NCI-H1930 (cell line): ENCODE results near the gene STX18.

Experiments used
- DNase-seq, 2 experiments: peaks; one replicate each; lab custom pipeline; 2025; lab: John Stamatoyannopoulos, UW

Gene STX18

DNA sequence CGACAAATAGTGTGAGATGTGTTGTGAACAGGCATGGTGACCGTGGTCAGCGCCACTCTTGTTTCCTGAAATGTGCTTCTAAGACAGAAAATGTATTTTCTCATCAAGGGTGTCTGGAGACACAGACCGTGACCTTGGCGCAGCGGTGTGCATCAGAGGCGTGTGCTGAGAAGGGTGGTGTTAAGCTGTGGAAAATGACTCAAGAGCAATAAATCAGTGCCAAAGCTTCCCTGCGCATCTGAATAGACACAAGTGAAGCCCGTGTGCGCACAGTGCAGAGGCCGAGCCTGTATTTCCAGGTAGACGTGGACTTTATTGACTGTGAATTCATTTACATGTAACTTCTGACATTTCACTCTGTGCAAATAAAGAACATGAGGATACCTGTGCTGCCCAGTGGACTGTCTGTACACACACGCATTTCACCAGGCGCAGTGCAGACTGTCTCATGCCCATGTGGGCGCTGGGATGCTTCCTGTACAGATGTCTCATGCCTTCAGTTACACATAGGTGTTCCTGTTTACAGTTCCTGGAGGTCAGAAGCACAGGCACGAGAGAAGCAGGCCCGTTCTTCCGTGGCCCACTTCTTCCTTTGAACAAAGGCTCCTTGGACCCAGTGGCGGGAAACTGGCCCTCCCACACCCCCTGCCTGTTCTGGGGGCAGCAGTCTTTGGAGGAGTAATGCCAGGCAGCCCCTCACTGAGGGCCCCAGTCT lies 123.0 kb downstream of the STX18 start:
- DNase-seq, result no peak

DNA sequence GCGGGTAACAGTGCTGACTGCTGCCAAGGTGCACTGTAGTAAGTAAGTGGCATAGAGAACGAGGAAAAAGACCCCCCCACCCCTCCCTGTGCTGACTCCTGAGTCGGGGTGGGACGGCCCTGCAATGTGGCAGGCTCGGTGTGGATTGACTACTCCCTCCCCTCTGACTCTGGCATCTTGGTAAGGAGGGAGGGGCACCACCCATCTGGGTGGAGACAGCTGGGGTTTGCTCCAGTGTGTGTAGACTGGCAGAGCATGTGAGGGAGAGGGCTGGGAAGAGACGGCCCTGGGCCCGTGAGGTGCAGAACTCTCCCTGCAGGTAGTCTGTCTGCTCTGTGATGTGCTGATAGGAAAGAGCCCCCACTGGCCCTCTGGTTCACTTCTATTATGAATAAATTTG lies 124.0 kb downstream of the STX18 start:
- no peak for DNase-seq

DNA sequence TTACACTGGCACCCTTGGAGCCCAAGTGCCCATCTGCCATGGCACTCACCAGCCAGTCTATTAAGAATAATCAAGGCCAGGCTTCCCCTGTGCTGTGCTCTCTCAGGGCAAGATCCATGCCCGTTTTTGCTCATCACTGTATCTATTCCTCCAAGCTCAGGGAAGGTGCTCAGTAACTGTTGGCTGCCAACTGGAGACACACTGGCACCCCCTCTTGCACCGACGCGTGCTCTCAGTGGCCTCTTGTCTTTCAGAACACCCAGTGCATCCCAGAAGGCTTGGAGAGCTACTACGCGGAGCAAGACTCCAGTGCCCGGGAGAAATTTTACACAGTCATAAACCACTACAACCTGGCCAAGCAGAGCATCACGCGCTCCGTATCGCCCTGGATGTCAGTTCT lies 124.9 kb downstream of the STX18 start:
- no peak for DNase-seq

DNA sequence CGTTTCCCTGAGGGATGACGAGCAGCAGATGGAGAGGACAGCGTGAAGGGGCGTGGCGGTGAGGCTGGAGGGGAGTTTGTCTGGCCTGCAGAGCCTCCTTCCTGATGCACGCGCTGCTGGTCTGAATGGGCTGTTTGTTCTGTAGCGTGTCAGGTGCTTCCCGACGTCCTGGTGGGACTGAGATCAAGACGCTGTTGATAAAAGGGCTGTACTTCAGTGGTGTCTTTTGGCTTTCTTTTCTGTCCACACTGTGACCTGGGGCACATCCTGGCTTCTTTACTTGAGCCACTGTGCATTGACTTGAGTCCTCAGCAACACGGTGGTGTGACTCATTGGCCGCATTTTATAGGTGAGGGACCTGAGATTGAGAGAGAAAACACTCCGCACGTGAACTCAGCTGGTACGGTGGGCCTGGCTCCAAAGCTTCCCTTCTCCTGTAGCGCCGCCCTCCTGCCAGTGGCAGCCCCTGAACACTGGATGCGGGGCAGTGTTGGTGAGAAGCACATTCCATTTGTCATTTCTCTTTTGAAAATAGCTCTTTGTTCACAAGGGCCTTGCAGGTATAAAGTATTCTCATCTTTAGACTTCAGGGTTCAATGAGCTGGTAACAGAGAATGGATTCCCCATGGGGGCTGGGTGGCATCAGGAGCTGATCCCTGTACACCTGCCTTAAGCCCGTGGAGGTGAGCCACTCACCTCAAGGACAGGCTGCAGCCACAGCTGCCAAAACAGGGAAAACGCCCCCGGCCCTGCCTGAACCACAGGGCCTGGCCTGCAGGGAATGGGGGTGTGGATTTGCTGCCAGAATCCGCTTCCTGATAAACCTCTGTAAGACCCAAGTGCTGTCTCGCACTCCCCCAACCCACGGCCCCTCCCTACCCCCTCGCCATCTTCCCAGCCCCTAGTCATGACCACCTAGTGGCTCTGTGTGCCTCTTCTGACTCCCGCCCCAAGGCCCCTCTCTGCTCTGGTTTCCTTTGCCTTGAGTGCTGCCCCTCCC lies 125.7 kb downstream of the STX18 start:
- no peak for DNase-seq

DNA sequence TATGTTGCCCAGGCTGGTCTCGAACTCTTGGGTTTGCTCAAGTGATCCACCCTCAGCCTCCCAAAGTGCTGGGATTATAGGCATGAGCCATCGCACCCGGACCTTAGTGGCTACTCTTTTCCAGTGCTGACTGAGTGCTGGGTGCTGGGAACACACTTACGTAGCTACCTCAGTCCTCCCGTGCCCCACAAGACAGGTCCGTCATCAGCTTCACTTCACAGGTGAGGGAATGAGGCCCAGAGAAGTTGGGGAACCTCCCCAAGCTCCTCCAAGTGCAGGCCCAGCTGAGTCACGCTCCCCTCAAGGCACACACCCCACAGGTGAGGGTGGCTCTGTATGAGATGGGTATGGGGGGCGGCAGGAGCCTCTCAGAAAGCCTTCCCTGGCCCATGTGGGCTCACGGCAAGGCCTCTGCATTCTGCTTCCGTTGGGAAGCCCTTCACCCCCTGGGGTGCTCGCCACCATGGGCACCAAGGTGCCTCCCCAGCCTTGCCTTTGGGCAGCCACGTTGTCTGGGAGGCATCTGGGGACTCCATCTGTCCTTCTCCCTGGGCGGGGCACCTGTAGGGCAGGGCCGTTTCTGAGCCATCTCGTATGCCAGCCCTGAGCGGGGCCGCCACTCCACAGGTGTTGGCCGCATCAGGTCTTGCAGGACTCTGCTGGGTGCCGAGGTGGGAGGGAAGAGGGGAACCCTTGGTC lies 126.6 kb downstream of the STX18 start:
- no peak for DNase-seq

DNA sequence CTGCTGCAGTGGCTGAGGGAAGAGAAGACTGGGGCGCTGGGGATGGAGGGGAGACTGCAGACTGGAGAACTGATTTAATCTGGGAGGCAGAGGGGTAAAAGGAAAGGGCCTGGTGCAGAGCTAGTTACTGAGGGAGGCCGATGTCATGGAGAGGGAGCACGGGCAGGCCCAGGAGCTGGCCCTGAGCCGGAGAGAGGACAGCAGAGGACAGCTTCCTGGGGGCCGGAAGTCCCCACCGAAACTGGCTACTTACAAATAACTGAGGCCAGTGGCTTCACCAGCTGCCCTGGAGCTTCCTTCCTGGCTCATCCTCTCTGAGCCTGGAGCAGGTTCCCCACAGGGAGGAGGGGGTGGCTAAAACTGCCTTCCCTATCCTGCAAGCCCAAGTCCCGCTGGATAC lies 128.0 kb downstream of the STX18 start:
- DNase-seq, result no peak

DNA sequence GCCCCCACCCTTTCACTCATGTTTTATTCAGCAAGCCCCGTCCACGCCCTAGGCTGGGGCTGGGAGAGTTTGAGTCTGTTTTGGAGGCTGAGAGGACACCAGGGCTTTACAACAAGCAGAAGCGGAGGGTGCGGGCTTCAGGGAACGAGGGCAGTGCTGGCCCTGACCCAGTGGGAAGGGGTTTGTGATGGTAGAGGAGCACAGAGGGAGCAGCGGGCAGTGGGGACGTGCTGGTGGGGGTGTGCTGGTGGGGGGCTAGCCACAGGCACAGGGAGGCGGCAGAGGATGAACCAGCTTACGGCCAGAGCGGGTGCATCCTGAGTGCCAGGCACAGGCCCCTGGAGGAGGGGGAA lies 128.5 kb downstream of the STX18 start:
- DNase-seq, result no peak

DNA sequence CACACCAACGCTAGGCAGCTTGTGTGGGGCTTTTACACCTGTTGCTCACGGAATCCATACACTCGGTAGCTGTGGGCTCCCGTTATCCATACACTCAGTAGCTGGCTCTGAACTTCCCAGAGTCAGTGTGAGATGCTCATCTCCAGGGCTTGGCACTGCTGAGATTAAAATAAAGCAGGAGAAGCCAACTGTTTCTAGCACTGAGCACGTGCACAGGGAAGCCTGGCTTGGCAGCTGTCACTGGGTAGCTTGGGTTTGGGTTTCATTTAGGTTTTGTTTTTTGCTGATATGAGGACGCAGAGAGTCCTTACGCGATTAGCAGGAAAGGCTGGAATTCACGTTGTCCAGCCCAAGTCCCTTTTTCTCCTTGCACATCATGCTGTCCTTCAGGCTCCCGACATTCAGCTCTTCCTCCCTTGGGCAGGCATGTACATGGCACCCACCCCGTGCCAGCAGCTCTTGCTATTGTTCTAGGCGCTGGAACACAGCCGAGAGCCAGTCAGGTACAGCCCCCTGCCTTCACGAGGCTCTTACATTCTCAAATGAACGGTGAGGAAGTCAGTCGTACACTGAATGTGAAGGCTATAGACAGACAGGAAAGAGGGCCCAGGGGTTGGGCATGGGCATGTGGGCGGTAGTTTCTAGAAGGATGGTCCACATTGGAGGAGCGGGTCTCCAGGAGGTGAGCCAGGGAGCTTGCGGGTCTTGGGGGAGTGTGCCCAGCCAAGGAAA lies 129.0 kb downstream of the STX18 start:
- no peak for DNase-seq

DNA sequence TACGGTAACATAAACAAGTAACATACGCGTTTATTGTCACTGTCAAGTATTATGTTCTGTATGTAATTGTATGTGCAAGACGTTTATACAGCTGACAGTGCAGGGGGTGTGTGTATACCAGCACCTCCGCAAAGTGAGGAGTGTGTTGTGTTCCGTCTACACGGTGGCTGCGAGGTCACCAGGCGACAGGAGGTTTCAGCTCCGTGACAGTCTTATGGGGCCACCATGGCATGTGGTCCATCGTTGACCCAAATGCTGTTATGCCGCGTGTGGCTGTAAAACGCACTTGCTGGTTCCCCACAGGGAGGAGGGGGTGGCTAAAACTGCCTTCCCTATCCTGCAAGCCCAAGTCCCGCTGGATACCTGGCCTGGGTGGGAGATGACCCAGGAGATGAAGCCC lies 129.9 kb downstream of the STX18 start:
- DNase-seq, result no peak

DNA sequence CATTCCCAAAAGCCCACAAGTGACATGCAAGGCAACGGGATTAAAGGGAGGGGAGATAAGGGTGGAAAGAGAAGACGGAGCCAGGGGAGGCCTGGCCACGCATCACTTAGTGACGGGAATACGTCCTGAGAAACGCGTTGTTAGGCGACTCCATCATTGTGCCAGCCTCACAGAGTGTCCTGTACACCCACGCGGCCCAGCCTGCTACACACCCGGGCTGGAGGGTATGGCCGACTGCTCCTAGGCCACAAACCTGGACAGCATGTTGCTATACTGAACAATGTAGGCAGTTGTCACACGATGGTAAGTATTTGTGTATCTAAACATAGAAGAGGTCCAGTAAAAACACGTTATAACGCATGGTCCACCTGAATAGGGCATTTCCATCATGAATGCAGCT lies 131.6 kb downstream of the STX18 start:
- DNase-seq, result no peak

DNA sequence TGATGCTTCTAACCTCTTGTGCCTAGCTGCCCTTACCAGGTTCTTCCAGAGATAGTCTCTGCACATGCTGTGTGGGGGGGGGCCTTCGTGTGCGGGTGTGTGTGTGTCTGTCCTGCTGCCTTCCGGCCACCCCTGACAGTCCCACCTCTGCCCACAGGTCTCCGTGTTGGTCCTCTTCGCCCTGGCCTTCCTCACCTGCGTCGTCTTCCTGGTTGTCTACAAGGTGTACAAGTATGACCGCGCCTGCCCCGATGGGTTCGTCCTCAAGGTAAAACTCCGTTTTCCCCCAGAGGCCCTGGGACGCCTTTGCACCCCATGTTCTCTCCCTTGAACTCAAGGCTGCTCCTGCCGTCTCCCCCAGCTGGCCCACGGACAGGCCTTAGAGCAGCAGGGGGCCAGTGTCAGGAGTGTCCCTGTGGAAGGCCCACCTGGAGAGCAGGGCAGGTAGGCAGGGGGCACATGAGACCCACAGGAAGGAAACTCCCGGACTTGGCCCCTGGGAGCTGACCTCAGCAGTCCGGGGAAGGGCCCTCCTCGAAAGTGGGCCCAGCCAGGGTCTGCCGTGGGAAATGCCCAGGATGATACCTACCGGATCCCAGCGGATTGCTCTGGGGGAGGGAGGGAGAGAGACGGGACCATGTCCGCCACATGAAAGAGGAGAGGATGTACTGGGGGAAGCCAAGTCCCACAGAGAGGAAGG lies 132.3 kb downstream of the STX18 start:
- no peak for DNase-seq

DNA sequence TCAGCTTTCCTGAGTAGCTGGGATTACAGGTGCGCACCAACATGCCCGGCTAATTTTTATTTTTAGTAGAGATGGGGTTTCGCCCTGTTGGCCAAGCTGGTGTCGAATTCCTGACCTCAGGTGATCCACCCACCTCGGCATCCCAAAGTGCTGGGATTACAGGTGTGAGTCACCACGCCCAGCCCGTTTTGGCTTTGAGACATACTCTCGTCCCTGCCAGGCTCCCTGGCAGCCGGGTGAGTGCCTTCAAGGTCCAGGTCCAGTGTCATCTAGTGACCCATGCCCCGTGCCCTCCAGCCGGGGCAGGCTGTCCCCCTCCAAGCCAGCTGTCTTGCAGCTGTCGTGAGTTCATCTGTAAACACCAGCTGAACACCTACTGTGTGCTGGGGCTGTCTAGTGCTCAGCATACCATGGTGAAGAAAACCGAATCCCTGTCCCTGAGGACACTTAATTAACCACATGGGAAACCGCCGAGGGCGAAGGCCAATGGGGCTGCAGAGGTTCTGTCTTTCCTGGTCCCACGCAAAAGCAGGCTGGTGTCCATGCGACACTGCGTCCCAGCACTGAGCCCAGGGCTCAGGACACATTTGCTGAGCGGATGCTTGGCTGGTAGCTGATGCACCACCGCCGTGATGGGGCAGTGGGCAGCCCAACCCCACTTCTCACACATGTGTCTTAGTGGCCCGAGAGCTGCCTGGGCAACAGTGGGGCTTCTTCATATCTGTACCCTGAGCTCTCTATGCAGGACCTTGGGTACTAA lies 133.1 kb downstream of the STX18 start:
- DNase-seq, result no peak

DNA sequence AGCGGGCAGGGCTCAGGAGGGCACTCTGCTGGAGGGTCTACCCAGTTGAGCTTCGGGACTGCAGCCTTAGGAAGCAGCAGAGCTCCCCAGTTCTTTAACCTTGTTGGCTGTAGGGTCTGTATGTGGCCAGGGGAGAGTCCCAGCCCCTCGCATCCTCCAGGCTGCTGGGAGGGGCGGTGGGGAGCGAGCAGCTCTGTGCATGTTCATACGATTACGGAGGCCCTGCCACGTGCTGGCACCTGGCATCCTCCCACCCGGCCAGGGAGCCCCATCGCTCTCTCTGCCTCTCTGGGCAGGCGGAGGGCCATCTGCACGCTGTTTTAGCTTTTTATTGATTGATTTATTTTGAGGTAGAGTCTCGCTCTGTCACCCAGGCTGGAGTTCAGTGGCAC lies 133.7 kb downstream of the STX18 start:
- no peak for DNase-seq

DNA sequence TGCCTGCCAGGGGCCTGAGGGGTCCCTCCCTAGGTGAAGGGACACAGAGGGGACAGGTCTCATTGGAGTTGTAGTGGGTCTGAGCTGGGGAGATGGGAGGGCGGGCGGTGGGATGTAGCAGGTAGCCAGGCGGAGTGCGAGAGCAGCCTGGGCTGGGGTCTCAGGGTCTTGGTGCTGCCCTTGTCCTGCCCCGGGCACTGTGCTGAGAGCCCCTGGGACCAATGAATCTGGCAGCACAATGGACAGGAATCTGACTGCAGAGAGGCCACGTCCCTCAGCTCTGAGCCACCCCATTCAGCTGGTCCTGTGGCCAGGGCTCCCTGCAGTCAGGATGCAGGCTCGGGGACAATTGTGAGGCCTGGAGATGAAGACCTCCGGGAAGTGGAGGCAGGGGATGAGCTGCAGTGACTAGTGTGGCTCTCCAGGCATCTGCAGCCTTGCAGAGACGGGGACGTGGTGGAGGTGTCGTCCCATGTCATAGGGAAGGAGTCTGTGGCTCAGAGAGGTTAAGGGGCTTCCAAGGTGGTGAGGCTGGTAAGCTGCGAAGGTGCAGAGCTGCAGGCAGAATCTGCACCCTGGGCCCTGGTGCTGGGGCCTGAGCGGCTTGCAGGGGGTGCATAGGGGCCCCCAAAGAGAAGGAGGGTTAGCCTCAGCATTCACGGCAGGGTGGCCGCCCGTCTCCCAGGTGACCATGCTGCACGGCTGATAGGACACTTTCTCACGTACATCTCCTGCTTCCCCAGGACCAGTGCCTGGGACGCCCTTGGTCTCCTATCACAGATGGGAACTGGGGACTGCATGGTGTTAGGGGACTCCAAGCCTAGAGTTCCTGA lies 134.3 kb downstream of the STX18 start:
- DNase-seq, result no peak

DNA sequence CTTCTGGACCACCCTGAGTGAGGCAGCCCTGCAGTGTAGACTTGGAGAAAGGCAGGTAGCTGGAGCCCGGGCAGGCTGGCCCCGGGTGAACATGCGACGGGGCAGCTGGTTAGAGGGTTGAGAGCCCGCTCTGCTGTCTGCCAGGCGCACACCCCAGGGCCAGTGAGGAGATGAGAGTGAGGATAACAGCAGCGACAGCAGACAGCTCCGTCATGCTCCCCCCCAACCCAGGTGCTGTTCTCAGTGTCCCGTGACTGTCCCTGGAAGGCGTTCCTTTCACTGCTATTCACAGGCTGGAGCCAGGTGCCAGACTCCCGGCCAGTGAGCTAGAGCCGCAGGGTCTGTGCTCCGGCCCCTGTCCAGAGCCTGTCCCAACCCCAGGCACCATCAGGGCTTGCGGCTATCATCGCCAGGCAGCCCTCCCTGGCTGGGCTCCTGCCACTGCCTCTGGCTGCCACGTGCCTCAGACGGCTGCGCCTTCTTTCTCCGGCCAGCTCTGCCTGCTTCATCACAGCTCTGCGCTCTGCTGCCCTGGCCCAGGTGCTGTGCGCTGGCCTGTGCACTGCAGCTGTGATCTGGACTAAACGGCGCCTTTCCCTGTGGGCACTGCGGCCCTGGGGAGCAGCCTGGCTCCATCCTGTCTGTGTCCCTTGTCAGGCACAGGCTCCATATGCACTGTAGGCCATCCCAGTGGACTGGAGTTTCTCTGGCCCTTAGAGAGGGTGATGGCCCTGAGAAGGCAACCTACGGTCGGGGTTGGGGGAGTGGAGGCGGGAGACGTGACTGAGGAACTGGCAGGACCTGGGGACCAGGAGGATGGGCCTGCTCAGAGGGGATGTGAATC lies 135.2 kb downstream of the STX18 start:
- DNase-seq, result no peak

DNA sequence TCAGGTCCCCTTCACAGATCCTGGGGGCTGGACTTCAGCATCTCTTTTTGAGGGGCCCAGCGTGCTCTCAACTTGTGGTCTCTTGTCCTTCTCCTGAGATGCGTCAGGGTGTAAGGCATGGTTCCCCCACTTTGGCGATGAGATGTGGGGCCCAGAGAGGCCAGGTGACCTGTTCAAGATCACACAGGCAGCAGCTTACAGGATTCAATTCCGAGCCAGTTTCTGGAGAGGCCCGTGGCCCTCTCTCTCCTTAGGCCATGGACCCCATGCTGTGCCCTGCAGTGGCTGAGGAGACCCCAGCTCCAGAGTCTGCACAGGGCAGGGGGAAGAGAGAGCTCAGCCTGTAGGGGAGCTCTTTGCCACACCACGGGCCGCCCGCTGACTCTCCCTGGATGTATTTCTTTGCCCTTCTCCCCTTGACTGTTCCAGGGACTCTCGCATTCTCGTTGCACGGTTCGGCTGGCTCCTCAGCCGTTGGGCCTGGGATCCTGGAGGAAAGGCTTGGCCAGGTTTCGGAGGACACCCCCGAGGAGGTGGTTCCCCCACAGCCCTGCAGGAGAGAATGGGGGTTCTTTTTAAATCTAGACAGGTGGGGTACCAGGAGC lies 136.4 kb downstream of the STX18 start:
- DNase-seq, result no peak

DNA sequence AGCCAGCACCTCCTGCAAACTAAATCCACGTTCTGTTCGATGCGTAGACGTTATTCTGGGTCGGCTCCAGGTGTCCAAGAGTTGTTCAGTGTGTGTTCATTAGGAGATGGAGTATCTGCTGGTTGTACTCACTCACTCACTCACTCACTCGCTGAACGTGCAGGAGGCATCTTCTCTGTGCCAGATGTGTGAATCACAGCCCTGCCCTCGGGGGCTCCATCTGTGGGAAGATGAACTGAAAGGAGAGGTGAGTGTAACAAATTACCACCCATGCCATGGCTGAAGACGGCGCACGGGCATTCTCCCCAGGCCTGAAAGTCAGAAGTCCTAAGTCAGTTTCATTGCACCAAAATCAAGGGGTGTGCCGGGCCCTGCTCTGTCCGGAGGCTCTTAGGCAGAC lies 138.9 kb downstream of the STX18 start:
- DNase-seq, result no peak

DNA sequence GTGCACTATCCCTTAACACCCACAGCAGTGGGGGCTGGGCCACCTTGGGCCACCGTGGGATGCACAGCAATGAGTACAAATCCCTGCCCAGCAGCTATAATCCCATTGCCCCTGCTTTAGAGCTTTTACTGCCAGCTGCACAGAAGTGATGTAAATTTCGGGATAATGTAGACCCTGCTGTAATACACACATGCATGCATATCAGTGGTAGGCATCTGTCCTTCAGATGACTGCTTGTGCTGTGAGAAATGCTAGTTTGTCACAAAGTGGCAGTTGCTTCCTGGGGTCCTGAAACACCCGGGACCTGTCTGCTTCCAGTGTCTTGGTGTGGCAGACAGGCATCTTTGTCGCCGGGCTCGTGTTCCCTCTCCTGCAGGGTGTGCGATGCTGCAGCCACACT lies 140.8 kb downstream of the STX18 start:
- DNase-seq, result no peak
